ENCODE data around the gene VSIG10L2.
"Not testable (repeated sequence)": the region's sequence is repeated elsewhere in the genome, so short reads cannot be mapped to it uniquely, and the experiment has no call there.

Gene VSIG10L2

DNA sequence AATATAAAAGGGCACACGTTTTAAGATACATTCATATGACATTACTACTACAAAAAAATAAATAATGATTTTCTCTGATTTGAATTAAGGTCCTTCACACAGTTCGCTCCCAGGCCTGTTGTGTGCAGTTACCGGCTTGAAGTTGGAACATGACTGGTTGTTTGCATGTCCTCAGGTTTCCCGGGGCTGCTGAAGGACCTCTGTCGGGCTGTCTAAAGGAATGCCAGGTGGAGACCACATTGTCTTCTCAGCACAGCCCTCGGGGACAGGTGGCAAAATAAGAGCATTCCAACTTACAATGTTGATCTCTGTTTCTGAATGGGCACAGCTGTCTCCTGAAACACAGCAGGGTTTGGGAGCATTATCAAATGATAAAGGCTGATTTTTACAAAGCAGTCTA is 14.9 kb downstream of the VSIG10L2 start:
- DNase-seq (ENCODE audit: low spot score): no peak

DNA sequence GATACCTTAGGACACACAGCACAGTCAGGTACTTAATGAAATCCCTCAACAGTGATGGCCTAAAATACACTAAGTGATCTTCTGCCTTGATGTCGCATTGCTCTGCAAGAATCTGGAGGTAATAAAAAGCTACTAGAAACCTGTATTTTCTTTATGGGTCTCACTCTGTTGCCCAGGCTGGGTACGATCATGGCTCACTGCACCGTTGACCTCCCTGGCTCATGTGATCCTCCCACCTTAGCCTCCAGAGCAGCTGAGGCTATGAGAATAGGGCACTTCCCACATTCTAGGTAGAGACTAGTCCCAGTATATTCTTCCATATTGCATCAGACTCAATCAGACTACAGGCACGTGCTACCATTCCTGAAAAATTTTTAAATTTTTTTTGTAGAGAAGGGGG is 21.7 kb downstream of the VSIG10L2 start:
- no peak for DNase-seq (ENCODE audit: low spot score)

- no peak for DNase-seq (ENCODE audit: low spot score)
Measured at GRCh38 chr11:125968354-125968753, 22.5 kb downstream of the VSIG10L2 start.

DNA sequence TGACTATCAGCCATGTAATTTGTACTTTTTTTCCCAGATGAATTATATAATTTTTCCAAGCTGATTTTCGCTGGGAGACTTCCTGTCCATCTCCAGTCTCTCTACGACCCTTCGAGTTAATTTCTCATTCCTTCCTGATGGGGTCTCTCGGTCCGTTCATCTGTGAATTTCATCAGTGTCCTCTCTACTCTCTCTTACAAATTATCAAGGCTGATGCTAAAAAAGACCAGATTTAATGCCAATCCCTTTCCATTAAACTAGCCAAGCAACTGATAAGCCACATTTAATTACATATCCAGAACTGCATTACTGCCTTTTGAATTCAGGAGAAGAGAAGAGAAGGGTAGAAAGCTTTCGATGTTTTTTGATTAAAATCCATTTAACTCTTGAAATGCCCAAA is 25.8 kb downstream of the VSIG10L2 start:
- no peak for DNase-seq (ENCODE audit: low spot score)

GRCh38 chr11:125974284-125974683 is 28.4 kb downstream of the VSIG10L2 start:
- no peak for DNase-seq (ENCODE audit: low spot score)

DNA sequence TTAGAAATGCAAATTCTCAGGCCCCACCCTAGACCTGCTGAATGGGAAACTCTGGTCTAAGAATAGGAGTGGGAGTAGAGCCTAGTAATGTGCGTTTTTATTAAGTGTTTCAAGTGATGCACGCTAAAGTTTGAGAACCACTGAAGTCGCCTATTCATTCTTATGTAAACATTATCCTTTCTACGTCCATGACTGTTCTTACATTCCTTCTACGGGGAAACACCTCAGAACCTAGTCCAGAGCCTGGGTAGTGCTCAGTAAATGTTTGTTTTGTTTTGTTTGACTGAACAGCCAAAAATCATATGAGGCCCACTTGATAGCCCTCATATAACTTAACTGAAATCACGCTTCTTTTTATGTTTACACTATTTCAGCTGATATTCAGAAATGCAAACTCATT is 29.8 kb downstream of the VSIG10L2 start:
- no peak for DNase-seq (ENCODE audit: low spot score)

DNA sequence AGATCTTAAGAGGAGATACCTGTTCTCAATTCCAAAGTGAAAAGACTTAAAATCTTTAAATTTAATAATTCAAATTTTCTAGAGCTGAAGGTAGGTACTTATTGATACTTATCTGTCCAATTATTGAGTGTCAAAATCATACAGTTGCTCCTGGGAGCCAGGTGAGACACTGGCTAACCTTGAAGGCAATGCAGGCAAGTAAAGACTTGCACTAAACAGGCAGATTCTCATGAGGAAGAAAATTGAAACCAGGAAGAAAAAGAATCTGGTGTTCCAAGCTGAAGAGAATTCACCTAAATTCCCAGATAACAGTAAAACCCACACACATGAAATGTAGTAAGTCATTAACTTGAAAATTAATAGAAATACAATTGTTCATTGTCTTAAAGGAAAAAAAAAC is 30.3 kb downstream of the VSIG10L2 start:
- DNase-seq (ENCODE audit: low spot score): no peak

- no peak for DNase-seq (ENCODE audit: low spot score)
Measured at GRCh38 chr11:125977333-125977732, 31.5 kb downstream of the VSIG10L2 start.

DNA sequence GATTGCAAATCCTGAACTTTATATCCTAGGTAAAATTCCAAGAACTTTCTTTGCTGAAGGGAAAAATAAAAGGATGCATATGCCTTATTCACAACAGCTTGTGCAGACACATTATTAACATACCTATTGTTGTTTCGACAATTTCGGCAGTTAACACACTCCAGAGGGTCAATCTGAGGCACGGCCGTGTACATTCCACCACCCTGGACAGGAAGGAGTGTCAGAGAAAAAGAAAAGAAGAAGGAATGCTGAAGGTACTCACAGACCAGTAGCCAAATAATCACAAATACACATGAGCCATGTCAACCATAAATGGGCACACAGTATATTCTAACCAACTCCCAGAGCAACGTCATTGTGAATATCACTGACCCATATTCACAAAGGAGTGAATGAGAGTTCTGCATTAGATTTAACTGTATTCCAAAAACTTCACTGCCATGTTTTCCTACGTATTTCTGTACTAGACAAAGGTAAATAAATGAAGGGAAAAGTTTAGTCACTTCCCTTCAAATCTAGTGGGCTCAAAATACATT is 32.4 kb downstream of the VSIG10L2 start:
- no peak for DNase-seq (ENCODE audit: low spot score)

GRCh38 chr11:125978778-125979407 is 33.0 kb downstream of the VSIG10L2 start:
- DNase-seq (ENCODE audit: low spot score): no peak

DNA sequence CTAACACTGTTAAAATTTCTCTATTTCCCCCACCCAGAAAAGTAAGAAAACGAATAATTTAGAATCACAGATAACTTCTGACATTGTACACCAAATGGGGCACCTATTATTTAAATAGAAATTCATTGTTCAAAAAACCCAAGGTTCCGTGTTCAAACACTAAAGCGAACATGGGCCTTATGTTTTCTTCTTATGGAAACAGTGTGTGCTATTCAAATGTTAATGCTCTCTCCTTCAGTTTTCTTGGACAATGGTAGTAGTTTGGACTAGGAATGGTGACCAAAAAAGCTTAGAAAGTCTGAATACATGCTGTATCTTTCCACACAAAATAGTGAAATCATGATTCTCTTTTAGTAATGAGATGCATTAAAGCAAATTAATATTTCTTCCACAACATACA is 33.7 kb downstream of the VSIG10L2 start:
- no peak for DNase-seq (ENCODE audit: low spot score)

GRCh38 chr11:125980436-125980835 is 34.6 kb downstream of the VSIG10L2 start:
- no peak for DNase-seq (ENCODE audit: low spot score)

DNA sequence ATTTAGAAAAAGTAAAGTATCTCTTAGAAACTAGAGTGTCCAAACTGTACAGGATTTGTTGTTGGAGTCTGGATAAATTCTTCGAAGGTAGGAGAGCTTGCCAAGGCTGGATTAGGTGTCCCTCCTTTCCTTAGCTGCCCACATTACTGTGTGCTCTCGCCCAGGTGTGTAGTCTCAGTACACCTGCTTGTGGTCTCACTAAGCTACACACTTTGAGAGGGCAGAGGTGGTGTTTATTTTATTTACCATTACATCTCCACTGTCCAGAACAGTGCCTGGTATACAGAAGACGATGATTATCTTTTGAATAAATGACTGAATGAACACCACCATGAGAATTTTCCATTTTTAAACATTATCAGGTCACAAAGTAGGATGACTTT is 36.5 kb downstream of the VSIG10L2 start:
- no peak for DNase-seq (ENCODE audit: low spot score)

GRCh38 chr11:125985956-125986355 is 40.1 kb downstream of the VSIG10L2 start:
- not testable (repeated sequence) for DNase-seq (ENCODE audit: low spot score)

- DNase-seq (ENCODE audit: low spot score): no peak
Measured at GRCh38 chr11:125987066-125987641, 41.3 kb downstream of the VSIG10L2 start.

DNA sequence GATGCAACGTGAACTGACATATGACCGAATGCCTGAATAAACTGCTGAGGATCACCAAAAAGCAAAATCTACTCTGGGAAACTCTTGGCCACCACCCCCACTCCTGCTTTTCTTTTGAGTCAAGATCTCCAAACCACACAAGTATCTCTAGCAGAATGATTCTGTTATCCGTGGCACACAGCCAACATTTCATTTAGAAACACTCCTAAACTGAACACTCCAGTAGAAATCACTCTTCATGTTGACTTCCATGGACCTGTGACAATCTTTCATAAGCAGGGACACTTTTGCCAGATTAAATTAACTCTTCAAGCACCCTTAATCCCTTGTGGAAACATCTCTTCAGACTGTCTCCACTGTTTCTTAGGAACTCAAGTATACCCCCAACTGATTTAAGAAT is 44.4 kb downstream of the VSIG10L2 start:
- DNase-seq (ENCODE audit: low spot score): no peak

DNA sequence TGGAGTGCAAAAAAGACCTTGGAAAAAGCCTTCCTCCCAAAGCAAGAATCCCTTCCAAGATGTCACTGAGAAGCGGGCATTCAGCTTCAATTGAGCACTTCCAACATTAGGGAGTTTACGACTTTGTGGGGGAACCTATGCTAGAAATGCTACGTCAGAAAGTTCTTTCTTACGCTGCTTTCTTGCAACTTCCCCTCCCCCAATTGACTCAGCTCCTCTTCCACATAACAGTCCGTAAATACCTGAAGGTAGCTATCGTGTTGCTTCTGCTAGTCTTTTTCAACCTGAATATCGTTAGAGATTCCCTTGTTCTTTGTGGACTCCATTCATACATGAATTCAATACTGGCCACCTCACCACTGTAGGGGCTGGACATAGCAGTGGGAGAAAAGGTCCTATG is 47.0 kb downstream of the VSIG10L2 start:
- no peak for DNase-seq (ENCODE audit: low spot score)

DNA sequence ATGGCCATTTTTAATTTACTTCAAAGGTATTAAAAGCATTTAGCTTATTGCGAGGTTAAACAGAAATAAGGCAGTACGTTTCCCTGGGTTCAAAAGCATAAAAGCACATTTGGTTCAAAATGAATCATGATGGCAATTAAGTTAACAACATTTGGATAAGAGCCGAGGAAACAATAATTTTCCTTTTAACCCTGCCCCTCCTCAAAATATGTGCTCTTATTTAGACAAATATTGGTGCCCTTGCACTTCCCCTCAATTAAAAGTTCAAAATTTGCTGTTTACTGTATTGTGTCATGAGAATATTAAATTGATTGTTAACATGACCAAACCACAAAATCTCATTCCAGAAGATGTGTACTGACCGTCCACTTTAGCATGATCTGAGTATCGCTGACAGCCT is 48.7 kb downstream of the VSIG10L2 start:
- DNase-seq (ENCODE audit: low spot score): no peak

- DNase-seq (ENCODE audit: low spot score): no peak
Measured at GRCh38 chr11:125995313-125995712, 49.5 kb downstream of the VSIG10L2 start.

GRCh38 chr11:125998267-125998666 is 52.4 kb downstream of the VSIG10L2 start:
- DNase-seq (ENCODE audit: low spot score): no peak

DNA sequence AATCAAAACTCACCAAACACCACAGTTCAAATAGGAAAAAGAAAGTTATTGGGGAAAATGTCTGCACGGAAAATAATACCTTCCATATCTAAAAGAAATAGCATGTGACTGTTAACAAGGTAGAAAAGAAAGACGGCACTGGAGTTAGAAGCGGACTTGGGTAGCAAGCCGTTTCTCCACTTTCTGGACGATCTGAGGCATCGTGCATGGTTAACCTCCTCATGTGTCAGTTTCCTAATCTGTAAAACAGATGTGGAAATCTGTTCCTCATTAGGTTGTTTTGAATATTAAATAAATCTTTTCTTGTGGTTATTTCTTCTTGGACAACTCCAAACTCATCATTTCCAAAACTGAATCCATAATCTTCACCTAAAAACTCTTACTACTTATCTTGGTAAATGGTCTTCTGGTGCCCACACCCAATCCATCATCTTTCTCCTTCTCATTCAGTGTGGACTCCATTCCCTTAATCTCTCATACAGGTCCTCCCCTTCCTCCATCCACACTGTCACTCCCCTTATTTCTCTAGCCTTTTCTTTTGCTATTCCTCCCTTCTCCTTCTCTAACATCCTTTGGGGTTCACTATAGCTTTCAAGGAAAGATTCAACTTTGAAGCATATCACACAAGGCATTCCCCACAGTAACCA is 53.5 kb downstream of the VSIG10L2 start:
- DNase-seq (ENCODE audit: low spot score): no peak

DNA sequence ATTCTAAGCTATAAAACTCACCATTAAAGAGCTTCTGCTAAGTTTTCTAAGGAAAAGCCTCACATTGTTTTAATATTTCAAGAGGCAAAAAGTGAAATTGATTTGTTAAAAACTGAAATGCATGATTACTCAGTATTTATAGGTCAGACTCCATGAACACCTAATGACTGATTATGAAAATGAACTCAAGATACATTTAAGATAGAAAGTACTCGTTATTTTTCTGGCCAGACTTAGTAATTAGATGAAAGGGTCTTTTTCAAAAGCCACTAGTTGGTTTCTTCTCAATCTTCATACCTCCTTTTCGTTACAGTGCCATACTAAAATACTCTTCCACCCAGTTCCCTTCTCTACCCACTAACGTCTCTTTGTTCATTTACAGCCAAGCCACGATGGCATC is 56.3 kb downstream of the VSIG10L2 start:
- no peak for DNase-seq (ENCODE audit: low spot score)

Data from SK-N-DZ (cell line).